ENCODE results near the gene TF. TPM values are rescaled to one million over a fixed set of nuclear protein-coding genes. Genes with fewer than 3 reads are reported as not detected.

The TF gene
- polyA plus RNA-seq, 1 donor (not counting 4 experiments of a cell fraction or from before 2014, with no cell fraction given), result 0.30 TPM

DNA sequence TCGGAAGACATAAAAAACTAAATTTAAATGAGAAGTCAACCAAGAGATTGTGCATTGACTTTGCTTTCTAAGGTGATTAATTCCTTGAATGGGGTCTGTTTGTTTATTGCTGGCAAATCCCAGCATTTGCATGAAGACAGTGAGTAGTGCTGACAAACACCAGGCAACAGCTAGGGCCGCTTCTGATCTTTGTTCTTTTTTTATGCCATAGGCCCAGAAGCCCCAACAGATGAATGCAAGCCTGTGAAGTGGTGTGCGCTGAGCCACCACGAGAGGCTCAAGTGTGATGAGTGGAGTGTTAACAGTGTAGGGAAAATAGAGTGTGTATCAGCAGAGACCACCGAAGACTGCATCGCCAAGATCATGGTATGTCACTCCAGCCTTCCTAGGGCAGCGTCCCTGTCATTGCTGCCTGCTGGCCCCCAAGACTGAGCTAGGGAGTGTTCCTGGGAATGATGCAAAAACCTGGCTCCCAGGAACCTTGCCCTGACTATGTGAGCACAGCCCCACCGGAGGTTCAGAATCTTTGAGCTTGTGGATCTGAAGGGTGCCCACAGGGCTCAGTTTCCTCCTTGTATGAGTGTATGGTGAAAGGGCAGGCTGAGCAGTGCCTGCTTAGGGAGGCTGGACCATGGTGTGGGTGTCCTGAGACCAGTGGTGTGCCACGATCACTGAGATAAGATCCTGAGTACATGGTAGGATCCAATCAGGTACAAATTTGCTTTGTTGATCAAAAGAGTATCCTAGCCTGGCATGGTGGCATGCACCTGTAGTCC, 13.0 kb downstream of the TF start:
- no peaks in the 10 kb centered on the region for H3K9me1 ChIP-seq (ENCODE audit: control insufficient read depth, extremely low read depth, insufficient read depth, low read length)
- no peak overlapping the region for H3K27ac ChIP-seq (ENCODE audit: control insufficient read depth, insufficient read depth, low read length)
- no peak overlapping the region for H3K4me2 ChIP-seq (ENCODE audit: control insufficient read depth, extremely low read depth, insufficient read depth, low read depth, low read length)
- H3K4me3 ChIP-seq (ENCODE audit: control insufficient read depth in 2 of 3, extremely low read depth in 1 of 3, insufficient read depth in 2 of 3, low read depth in 1 of 3, low read length in 3 of 3), result no peak overlapping the region
- no peak overlapping the region for H3K9ac ChIP-seq (ENCODE audit: control insufficient read depth, extremely low read depth, insufficient read depth, low read length)
- H3K27me3 ChIP-seq (ENCODE audit: control insufficient read depth, extremely low read depth, insufficient read depth, low read length), result no peaks in the 10 kb centered on the region
- H3K36me3 ChIP-seq (ENCODE audit: control insufficient read depth in 2 of 2, extremely low read depth in 1 of 2, insufficient read depth in 2 of 2, low read length in 2 of 2), result no peaks in the 10 kb centered on the region
- no peaks in the 10 kb centered on the region for H3K9me3 ChIP-seq (ENCODE audit: control insufficient read depth, low read depth, low read length)
- H3K4me1 ChIP-seq (ENCODE audit: control insufficient read depth, extremely low read depth, insufficient read depth, low read length), result peaks cover 20% of the 10 kb centered on the region
- TF ChIP-seq, protein P1, sequence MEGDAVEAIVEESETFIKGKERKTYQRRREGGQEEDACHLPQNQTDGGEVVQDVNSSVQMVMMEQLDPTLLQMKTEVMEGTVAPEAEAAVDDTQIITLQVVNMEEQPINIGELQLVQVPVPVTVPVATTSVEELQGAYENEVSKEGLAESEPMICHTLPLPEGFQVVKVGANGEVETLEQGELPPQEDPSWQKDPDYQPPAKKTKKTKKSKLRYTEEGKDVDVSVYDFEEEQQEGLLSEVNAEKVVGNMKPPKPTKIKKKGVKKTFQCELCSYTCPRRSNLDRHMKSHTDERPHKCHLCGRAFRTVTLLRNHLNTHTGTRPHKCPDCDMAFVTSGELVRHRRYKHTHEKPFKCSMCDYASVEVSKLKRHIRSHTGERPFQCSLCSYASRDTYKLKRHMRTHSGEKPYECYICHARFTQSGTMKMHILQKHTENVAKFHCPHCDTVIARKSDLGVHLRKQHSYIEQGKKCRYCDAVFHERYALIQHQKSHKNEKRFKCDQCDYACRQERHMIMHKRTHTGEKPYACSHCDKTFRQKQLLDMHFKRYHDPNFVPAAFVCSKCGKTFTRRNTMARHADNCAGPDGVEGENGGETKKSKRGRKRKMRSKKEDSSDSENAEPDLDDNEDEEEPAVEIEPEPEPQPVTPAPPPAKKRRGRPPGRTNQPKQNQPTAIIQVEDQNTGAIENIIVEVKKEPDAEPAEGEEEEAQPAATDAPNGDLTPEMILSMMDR (optimal IDR thresholded peaks at IDR 0.05 in 1 of 3, IDR thresholded peaks at IDR 0.05 in 1 of 3, conservative IDR thresholded peaks at IDR 0.05 in 1 of 3; ENCODE audit: extremely low read depth in 1 of 3, insufficient read depth in 2 of 3, low read length in 3 of 3), result no peak
- no peak for TF ChIP-seq EZH2 (IDR thresholded peaks at IDR 0.05; ENCODE audit: low read length)
- no peak overlapping the region for H2AFZ ChIP-seq (ENCODE audit: control insufficient read depth, low read length)
- DNase-seq (ENCODE audit: low read depth, low spot score) (no peak), FAIRE-seq (no peak)
- H3K79me2 ChIP-seq (ENCODE audit: control insufficient read depth, insufficient read depth, low read length), result no peaks in the 10 kb centered on the region
- dilution Hi-C loops (cut with MboI; ENCODE audit: extremely low pct_ligation_motif_present, low sequenced_read_pairs), result no loop called here
- H4K20me1 ChIP-seq (ENCODE audit: control insufficient read depth, extremely low read depth, insufficient read depth, low read length), result no peaks in the 10 kb centered on the region

DNA sequence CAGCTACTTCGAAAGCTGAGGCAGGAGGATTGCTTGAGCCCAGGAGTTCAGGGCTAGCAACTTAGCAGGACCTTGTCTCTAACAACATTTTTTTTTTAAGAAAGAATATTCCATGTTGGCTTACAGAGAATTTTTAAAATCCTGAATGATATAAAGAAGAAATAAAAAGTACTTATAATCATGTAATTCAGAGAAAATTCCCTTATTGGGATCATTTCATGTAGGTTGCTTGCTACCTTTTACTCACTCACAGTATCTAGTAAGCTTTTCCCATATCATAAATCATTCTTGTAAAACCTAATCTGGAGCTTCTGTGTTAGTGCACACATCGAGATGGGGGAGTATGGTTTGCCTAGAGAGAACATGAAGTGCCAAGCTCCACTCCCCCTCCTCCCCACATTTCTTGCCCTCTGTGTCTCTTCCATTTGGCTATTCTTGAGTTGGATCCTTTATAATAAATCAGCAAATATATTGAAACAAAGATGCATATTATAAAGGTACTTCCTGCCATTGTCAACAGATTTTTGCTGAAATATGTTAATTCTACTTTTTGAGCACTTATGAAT, 13.6 kb downstream of the TF start:
- Histone ChIP-seq H3K27me3 (ENCODE audit: control insufficient read depth, extremely low read depth, insufficient read depth, low read length) (no peaks in the 10 kb centered on the region), H3K9me1 (ENCODE audit: control insufficient read depth, extremely low read depth, insufficient read depth, low read length) (no peaks in the 10 kb centered on the region), H3K4me3 (ENCODE audit: control insufficient read depth in 2 of 3, extremely low read depth in 1 of 3, insufficient read depth in 2 of 3, low read depth in 1 of 3, low read length in 3 of 3) (no peak overlapping the region), H4K20me1 (ENCODE audit: control insufficient read depth, extremely low read depth, insufficient read depth, low read length) (no peaks in the 10 kb centered on the region), H3K4me1 (ENCODE audit: control insufficient read depth, extremely low read depth, insufficient read depth, low read length) (peaks cover 16% of the 10 kb centered on the region), H3K36me3 (ENCODE audit: control insufficient read depth in 2 of 2, extremely low read depth in 1 of 2, insufficient read depth in 2 of 2, low read length in 2 of 2) (no peaks in the 10 kb centered on the region), H3K79me2 (ENCODE audit: control insufficient read depth, insufficient read depth, low read length) (no peaks in the 10 kb centered on the region), H3K9ac (ENCODE audit: control insufficient read depth, extremely low read depth, insufficient read depth, low read length) (no peak overlapping the region), H2AFZ (ENCODE audit: control insufficient read depth, low read length) (no peak overlapping the region), H3K27ac (ENCODE audit: control insufficient read depth, insufficient read depth, low read length) (no peak overlapping the region), H3K9me3 (ENCODE audit: control insufficient read depth, low read depth, low read length) (no peaks in the 10 kb centered on the region), H3K4me2 (ENCODE audit: control insufficient read depth, extremely low read depth, insufficient read depth, low read depth, low read length) (no peak overlapping the region)
- DNase-seq (ENCODE audit: low read depth, low spot score) (no peak), FAIRE-seq (no peak)
- dilution Hi-C loops (cut with MboI; ENCODE audit: extremely low pct_ligation_motif_present, low sequenced_read_pairs), result no loop called here
- no peak for TF ChIP-seq EZH2 (IDR thresholded peaks at IDR 0.05; ENCODE audit: low read length)
- TF ChIP-seq, protein P1 (optimal IDR thresholded peaks at IDR 0.05 in 1 of 3, IDR thresholded peaks at IDR 0.05 in 1 of 3, conservative IDR thresholded peaks at IDR 0.05 in 1 of 3; ENCODE audit: extremely low read depth in 1 of 3, insufficient read depth in 2 of 3, low read length in 3 of 3), result no peak
